Kidney (tissue), 14 donors: ENCODE data around the gene CALR. TPM values are rescaled to one million over a fixed set of nuclear protein-coding genes. Genes with fewer than 3 reads are reported as not detected.

Source experiments
- DNase-seq, 5 donors: peaks; one replicate each; pipeline ENCODE4 v3.0.0-alpha.2; 2013 to 2020
- FAIRE-seq: peaks from 2 replicates; lab custom pipeline; 2012; peaks lifted over from hg19 to GRCh38; lab: Jason Lieb, UNC
- H3K27ac ChIP-seq, 2 donors: one replicate each; pipeline ENCODE4 v1.7.0; 2013; ENCODE audit warnings: low read depth in 2 of 2, low read length in 2 of 2, inconsistent platforms in 1 of 2
- H3K27me3 ChIP-seq: one replicate; pipeline ENCODE4 v1.7.1; 2013; ENCODE audit warnings: low read length, inconsistent platforms; ENCODE audit not compliant: control insufficient read depth, insufficient read depth
- H3K36me3 ChIP-seq, 3 donors: one replicate each; pipeline versions ENCODE4 v1.7.0 to v1.7.1; 2013; ENCODE audit warnings: low read length in 3 of 3, control low read depth in 1 of 3, inconsistent platforms in 1 of 3; ENCODE audit not compliant: insufficient read depth in 3 of 3, control insufficient read depth in 2 of 3
- H3K4me1 ChIP-seq, 3 donors: one replicate each; pipeline versions ENCODE4 v1.7.0 to v1.7.1; 2013; ENCODE audit warnings: low read length in 3 of 3, inconsistent platforms in 1 of 3, low read depth in 1 of 3; ENCODE audit not compliant: control insufficient read depth in 2 of 3, insufficient read depth in 2 of 3
- H3K4me3 ChIP-seq, 3 donors: one replicate each; pipeline versions ENCODE4 v1.7.0 to v1.8.1; 2013; ENCODE audit warnings: low read length in 3 of 3, control low read depth in 1 of 3, inconsistent platforms in 1 of 3
- H3K9ac ChIP-seq, 3 donors: one replicate each; pipeline versions ENCODE4 v1.7.0 to v1.7.1; 2013; ENCODE audit warnings: low read length in 3 of 3, control low read depth in 1 of 3, inconsistent platforms in 1 of 3
- H3K9me3 ChIP-seq, 3 donors: one replicate each; pipeline versions ENCODE4 v1.7.0 to v1.7.1; 2013; ENCODE audit warnings: low read length in 3 of 3, control low read depth in 1 of 3, inconsistent platforms in 1 of 3; ENCODE audit not compliant: control insufficient read depth in 2 of 3, insufficient read depth in 1 of 3
- intact Hi-C: fragments of 100-400 bp; cut with DNase I; formaldehyde crosslinking; loops from one replicate; pipeline ENCODE4 v1.11.1; 2022
- polyA plus RNA-seq: library from polyadenylated mRNA; stranded (reverse); fragments of 350-450 nt; fragmentation: Illumina TruSeq; extraction: RNeasy Lipid Tissue Mini Kit (QIAGEN cat#74804); gene quantifications from one replicate; pipeline ENCODE4 v1.2.3, GENCODE V29; 2014; ENCODE audit warnings: low read depth, low replicate concordance; ENCODE audit not compliant: insufficient read depth
- total RNA-seq: library from RNA; stranded (reverse); fragmentation: NEBNext Ultra II Directional; extraction: Animal tissue kit (Norgen Biotek cat#: 25700); gene quantifications from one replicate; pipeline ENCODE4 v1.2.1, GENCODE V29; 2021
- TF ChIP-seq, protein P1 (sequence below): IDR thresholded peaks from 3 replicates; pipeline ENCODE4 v1.5.1; 2012; ENCODE audit warnings: mild to moderate bottlenecking, moderate library complexity, borderline replicate concordance; ENCODE audit not compliant: insufficient read depth; ENCODE audit errors: extremely low read depth
- donor health status: control.
- donor health status: control.
- donor health status: control.
- donor health status: control.
- donor health status: control.
- donor health status: DM: yes; HTN: yes; CAD: no.
- donor health status: Normal renal cell carcinoma (clear cell type).

CALR gene
- total and polyA plus RNA-seq, 2 donors from 2014 or later: 1,037 to 1,087 TPM

DNA sequence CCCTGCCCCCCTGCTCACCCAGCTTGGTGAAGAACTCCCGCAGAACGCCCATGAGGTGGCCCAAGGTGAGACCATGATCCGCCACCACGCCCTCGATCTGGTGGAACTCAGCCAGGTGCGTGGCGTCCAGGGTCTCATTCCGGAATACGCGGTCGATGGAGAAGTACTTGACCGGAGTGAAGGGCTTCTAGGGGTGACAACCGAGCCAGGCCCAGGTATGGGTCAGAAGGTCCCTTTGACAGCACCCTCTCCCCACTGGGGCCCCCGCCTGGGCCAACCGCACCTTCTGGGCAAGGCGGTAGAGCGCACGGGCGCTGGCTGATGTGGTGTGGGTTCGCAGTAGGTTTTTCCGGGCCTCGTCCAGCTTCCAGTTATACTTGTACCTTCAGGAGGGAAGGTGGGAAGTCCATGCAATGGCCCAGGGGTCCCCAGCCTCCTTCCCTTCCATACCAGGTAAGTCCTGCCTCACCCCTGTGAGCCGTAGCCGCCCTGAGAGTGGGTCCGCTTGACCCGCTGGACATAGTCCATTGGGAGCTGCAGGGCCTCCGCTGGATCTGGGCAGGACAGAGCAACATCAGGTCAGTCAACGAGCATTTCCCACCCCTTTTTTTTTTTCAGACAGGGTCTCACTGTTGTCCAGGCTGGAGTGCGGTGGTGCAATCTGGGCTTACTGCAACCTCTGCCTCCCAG, 13.6 kb upstream of the CALR start:
- Histone ChIP-seq H3K4me3 (no peak overlapping the region), H3K9ac (no peak overlapping the region), H3K27me3 (no peaks in the 10 kb centered on the region), H3K9me3 (no peaks in the 10 kb centered on the region), H3K36me3 (peaks cover 8 to 34% (median 32%) of the 10 kb centered on the region in 3 donors), H3K27ac (no peak overlapping the region), H3K4me1 (no peaks in the 10 kb centered on the region)
- TF ChIP-seq, protein P1, sequence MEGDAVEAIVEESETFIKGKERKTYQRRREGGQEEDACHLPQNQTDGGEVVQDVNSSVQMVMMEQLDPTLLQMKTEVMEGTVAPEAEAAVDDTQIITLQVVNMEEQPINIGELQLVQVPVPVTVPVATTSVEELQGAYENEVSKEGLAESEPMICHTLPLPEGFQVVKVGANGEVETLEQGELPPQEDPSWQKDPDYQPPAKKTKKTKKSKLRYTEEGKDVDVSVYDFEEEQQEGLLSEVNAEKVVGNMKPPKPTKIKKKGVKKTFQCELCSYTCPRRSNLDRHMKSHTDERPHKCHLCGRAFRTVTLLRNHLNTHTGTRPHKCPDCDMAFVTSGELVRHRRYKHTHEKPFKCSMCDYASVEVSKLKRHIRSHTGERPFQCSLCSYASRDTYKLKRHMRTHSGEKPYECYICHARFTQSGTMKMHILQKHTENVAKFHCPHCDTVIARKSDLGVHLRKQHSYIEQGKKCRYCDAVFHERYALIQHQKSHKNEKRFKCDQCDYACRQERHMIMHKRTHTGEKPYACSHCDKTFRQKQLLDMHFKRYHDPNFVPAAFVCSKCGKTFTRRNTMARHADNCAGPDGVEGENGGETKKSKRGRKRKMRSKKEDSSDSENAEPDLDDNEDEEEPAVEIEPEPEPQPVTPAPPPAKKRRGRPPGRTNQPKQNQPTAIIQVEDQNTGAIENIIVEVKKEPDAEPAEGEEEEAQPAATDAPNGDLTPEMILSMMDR: no peak
- FAIRE-seq (no peak), DNase-seq (peak in 1 of 5 donors; percentile 76)
- intact Hi-C loops: no loop called here

DNA sequence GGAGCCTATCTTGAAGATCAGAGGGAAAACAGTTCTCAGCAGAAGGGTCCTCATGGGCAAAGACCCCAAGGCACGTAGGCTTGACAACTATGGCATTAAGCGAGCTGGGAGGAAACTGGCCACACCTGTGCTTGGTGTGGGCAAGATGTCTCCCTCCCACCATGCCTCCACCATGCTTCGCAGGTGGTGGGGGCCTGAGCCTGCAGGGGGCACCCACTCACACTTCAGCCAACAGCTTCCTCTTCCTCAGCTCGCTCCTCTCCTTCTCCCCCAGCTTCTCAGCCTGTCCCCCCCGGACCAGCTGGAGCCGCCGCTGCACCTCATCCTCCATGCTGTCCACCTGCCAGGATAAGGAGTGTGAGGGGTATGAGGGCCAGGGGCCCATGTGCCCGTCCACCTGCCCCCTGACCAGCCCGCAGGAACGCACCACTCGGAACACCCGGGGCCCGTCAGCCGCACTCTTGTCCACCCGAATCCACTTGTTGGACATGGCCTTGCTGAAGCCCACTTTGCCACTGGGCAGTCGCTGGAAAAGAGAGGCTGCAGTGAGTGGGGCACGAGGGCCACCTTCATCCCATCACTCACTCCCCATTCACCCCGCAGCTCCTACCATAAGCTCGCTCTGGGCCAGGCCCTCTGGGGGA, 8.3 kb upstream of the CALR start:
- TF ChIP-seq, protein P1: no peak
- Histone ChIP-seq H3K27me3 (no peaks in the 10 kb centered on the region), H3K9me3 (no peaks in the 10 kb centered on the region), H3K4me1 (peaks cover 0 to 11% (median 8%) of the 10 kb centered on the region in 3 donors), H3K36me3 (peaks cover 6 to 17% (median 16%) of the 10 kb centered on the region in 3 donors), H3K27ac (no peak overlapping the region), H3K9ac (no peak overlapping the region), H3K4me3 (no peak overlapping the region)
- intact Hi-C loops: no loop called here
- DNase-seq (peak in 1 of 5 donors; percentile 43), FAIRE-seq (no peak)

DNA sequence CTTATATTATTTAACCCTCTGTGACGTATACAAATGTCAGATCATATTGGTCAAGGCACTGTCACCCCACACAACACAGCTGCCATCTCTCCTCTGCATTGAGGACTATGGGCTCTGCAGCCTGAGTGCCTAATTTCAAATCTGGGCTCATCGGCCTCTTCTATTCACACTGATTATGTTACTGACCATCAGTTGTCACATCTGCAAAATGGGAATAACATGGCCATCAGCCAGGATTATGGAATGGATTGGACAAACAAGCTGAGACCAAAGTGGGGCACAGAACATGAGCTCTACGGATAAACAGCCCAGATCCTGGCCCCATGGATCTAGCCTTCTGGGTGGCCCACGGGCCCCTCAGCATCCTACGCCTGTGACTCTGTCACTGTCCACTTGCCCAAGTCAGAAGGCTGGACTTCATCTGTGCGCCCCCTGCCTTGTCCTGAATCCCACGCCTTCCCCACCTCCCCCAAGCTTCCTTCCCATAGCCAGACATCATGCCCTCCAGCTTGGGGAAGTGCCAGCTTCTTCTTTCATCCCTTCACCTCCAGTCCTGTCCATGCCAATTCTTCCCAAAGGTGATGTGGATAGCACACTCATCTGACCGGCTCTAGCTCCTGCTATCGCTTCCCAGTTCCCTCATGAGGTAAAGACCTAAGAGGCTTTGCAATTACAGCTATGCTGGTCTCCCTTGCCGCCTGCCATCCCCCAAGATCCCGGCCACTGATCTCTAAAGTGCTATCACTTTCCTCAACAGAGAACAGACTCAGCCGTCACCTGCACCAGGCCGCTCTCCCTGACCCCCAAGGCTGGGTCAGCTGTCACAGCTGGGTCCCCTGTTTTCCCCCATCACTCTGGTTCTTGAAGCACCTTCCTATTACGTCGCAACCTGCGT, 5.8 kb upstream of the CALR start:
- peaks cover 2 to 10% (median 8%) of the 10 kb centered on the region in 3 donors for H3K36me3 ChIP-seq
- FAIRE-seq (no peak), DNase-seq (peak in 1 of 5 donors; percentile 43)
- peak overlapping the region; percentile 83 to 91 (median 87) for H3K4me3 ChIP-seq
- H3K27me3 ChIP-seq: no peaks in the 10 kb centered on the region
- H3K27ac ChIP-seq: no peak overlapping the region
- H3K4me1 ChIP-seq: peaks cover 0 to 15% (median 11%) of the 10 kb centered on the region in 3 donors
- H3K9me3 ChIP-seq: no peaks in the 10 kb centered on the region
- intact Hi-C loops: no loop called here
- peak overlapping the region; percentile 74 to 83 (median 83) for H3K9ac ChIP-seq
- TF ChIP-seq, protein P1: no peak
